ENCODE data around the gene TAS2R41. TPM values are rescaled to one million over a fixed set of nuclear protein-coding genes. Genes with fewer than 3 reads are reported as not detected.
"Not testable (repeated sequence)": the region's sequence is repeated elsewhere in the genome, so short reads cannot be mapped to it uniquely, and the experiment has no call there.

TAS2R41 gene
- total RNA-seq, 1 experiment from 2014 or later: not detected

- H3K9me3 ChIP-seq (ENCODE audit: low read depth, low read length, poor library complexity, severe bottlenecking): no peaks in the 10 kb centered on the region
- TF ChIP-seq CTCF (conservative IDR thresholded peaks at IDR 0.05; ENCODE audit: low read depth, low read length) (no peak), EZH2 (IDR thresholded peaks at IDR 0.05; ENCODE audit: borderline replicate concordance, low read depth, low read length, poor library complexity, severe bottlenecking) (no peak)
- H3K4me1 ChIP-seq (ENCODE audit: insufficient read depth, low read length, poor library complexity, severe bottlenecking): no peaks in the 10 kb centered on the region
- BruUV-seq (replicated peaks): no TSS peak
- H3K36me3 ChIP-seq (ENCODE audit: insufficient read depth, low read length, poor library complexity, severe bottlenecking): no peaks in the 10 kb centered on the region
- intact Hi-C loops (cut with micrococcal nuclease; ENCODE audit: unreplicated experiment): no loop called here
- DNase-seq (ENCODE audit: low spot score): no peak
- H3K27me3 ChIP-seq (replicated peaks; ENCODE audit: insufficient read depth, low read depth, low read length, poor library complexity): no peaks in the 10 kb centered on the region
- POLR2A ChIA-PET (ENCODE audit: low non-redundant PET): no interaction called here
- H3K4me3 ChIP-seq (ENCODE audit: low read depth, low read length, poor library complexity, severe bottlenecking): no peak overlapping the region
- no peak overlapping the region for H3K27ac ChIP-seq (ENCODE audit: low read depth, low read length, poor library complexity, severe bottlenecking)
- CTCF ChIA-PET: no interaction called here
Measured at GRCh38 chr7:143485094-143485493, 7.4 kb downstream of the TAS2R41 start.

- DNase-seq (ENCODE audit: low spot score): no peak
- no peak for TF ChIP-seq EZH2 (IDR thresholded peaks at IDR 0.05; ENCODE audit: borderline replicate concordance, low read depth, low read length, poor library complexity, severe bottlenecking)
- TF ChIP-seq CTCF (conservative IDR thresholded peaks at IDR 0.05; ENCODE audit: low read depth, low read length): no peak
- H3K9me3 ChIP-seq (ENCODE audit: low read depth, low read length, poor library complexity, severe bottlenecking): no peaks in the 10 kb centered on the region
- H3K36me3 ChIP-seq (ENCODE audit: insufficient read depth, low read length, poor library complexity, severe bottlenecking): no peaks in the 10 kb centered on the region
- POLR2A ChIA-PET (ENCODE audit: low non-redundant PET): no interaction called here
- BruUV-seq (replicated peaks): no TSS peak
- no peak overlapping the region for H3K4me3 ChIP-seq (ENCODE audit: low read depth, low read length, poor library complexity, severe bottlenecking)
- intact Hi-C loops (cut with micrococcal nuclease; ENCODE audit: unreplicated experiment): no loop called here
- no peaks in the 10 kb centered on the region for H3K27me3 ChIP-seq (replicated peaks; ENCODE audit: insufficient read depth, low read depth, low read length, poor library complexity)
- no peak overlapping the region for H3K27ac ChIP-seq (ENCODE audit: low read depth, low read length, poor library complexity, severe bottlenecking)
- CTCF ChIA-PET: no interaction called here
- no peaks in the 10 kb centered on the region for H3K4me1 ChIP-seq (ENCODE audit: insufficient read depth, low read length, poor library complexity, severe bottlenecking)
Measured at GRCh38 chr7:143485500-143485899, 7.8 kb downstream of the TAS2R41 start.

GRCh38 chr7:143486266-143486665 lies 8.6 kb downstream of the TAS2R41 start:
- H3K9me3 ChIP-seq (ENCODE audit: low read depth, low read length, poor library complexity, severe bottlenecking); H3K4me3 ChIP-seq (ENCODE audit: low read depth, low read length, poor library complexity, severe bottlenecking); CTCF ChIA-PET; BruUV-seq (replicated peaks); DNase-seq (ENCODE audit: low spot score); H3K27me3 ChIP-seq (replicated peaks; ENCODE audit: insufficient read depth, low read depth, low read length, poor library complexity); H3K27ac ChIP-seq (ENCODE audit: low read depth, low read length, poor library complexity, severe bottlenecking); H3K36me3 ChIP-seq (ENCODE audit: insufficient read depth, low read length, poor library complexity, severe bottlenecking); intact Hi-C loops (cut with micrococcal nuclease; ENCODE audit: unreplicated experiment); H3K4me1 ChIP-seq (ENCODE audit: insufficient read depth, low read length, poor library complexity, severe bottlenecking); POLR2A ChIA-PET (ENCODE audit: low non-redundant PET): not testable (repeated sequence)

GRCh38 chr7:143487061-143487460 lies 9.4 kb downstream of the TAS2R41 start:
- ChIA-PET CTCF (no interaction called here), POLR2A (ENCODE audit: low non-redundant PET) (no interaction called here)
- no peaks in the 10 kb centered on the region for H3K9me3 ChIP-seq (ENCODE audit: low read depth, low read length, poor library complexity, severe bottlenecking)
- no peaks in the 10 kb centered on the region for H3K4me1 ChIP-seq (ENCODE audit: insufficient read depth, low read length, poor library complexity, severe bottlenecking)
- no peak overlapping the region for H3K27ac ChIP-seq (ENCODE audit: low read depth, low read length, poor library complexity, severe bottlenecking)
- no peaks in the 10 kb centered on the region for H3K36me3 ChIP-seq (ENCODE audit: insufficient read depth, low read length, poor library complexity, severe bottlenecking)
- no peak overlapping the region for H3K4me3 ChIP-seq (ENCODE audit: low read depth, low read length, poor library complexity, severe bottlenecking)
- BruUV-seq (replicated peaks): no TSS peak
- no peak for DNase-seq (ENCODE audit: low spot score)
- intact Hi-C loops (cut with micrococcal nuclease; ENCODE audit: unreplicated experiment): no loop called here
- TF ChIP-seq CTCF (conservative IDR thresholded peaks at IDR 0.05; ENCODE audit: low read depth, low read length): no peak
- TF ChIP-seq EZH2 (IDR thresholded peaks at IDR 0.05; ENCODE audit: borderline replicate concordance, low read depth, low read length, poor library complexity, severe bottlenecking): no peak
- no peaks in the 10 kb centered on the region for H3K27me3 ChIP-seq (replicated peaks; ENCODE audit: insufficient read depth, low read depth, low read length, poor library complexity)
